Activated CD8-positive, alpha-beta memory T cell treated with anti-CD3 and anti-CD28 coated beads for 24 hours (primary cell): ENCODE data around the gene APCS.

Experiments
- DNase-seq: peaks from one replicate; pipeline ENCODE4 v3.0.0-alpha.2; 2020

The APCS gene, protein sequence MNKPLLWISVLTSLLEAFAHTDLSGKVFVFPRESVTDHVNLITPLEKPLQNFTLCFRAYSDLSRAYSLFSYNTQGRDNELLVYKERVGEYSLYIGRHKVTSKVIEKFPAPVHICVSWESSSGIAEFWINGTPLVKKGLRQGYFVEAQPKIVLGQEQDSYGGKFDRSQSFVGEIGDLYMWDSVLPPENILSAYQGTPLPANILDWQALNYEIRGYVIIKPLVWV

DNA sequence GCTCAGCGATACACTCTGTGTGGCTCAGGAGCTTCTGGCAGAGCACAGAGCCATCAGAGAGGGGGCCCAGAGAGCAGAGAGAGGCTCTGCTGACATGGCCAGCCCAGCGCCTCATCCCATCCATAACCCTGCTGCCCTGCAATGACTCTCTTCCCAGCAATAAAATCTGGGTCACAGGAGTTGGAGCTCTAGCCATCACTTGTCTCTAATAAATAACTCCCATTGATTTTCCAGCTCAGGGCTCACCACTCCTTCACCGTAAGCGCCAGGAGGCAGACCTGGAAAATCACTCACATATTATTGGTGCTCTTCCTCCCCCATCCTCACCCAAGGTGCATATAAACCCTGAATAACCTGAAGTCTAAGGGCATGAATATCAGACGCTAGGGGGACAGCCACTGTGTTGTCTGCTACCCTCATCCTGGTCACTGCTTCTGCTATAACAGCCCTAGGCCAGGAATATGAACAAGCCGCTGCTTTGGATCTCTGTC, at the start of gene APCS:
Gene APCS (plus strand): TSS at position 366 of the 491 bp plus-strand sequence. CDS start 96 bp downstream, at position 462.
- no peak for DNase-seq

DNA sequence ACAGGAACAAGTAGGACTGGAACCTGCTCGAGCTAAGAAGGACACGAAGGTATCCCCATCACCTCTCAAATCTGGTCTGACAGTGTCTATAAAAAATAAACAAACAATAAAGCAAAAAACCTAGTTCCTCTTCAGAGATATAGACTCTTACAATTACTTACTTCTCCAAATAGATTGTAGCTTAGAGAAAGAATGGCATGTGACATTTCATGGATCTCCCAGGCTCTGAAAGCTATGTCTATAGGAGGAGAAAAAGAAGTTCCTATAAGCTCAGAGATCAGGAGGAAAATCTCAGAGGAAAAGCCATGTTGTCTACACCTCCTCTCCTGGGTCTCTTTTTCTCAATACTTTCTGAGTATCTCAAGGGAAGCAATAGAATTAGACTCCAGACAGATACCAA, 39.5 kb upstream of the APCS start:
- no peak for DNase-seq

DNA sequence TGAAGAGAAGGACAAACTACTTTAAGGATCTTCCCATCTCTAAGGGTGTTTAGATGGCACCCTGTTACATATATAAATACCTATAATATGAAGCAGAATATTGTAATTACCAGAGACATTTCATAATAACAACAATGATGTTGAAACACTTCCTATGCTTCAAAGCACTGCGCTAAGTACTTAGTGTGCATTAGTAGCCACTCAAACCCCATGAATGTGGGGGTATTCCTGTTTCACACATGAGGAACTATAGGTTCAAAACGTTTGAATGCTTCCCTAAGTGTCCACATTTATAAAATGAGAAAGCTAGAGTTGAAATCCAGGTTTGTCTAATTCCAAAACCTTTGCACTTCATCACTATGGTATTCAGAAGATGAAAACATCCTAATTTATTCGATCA, 33.4 kb upstream of the APCS start:
- no peak for DNase-seq

DNA sequence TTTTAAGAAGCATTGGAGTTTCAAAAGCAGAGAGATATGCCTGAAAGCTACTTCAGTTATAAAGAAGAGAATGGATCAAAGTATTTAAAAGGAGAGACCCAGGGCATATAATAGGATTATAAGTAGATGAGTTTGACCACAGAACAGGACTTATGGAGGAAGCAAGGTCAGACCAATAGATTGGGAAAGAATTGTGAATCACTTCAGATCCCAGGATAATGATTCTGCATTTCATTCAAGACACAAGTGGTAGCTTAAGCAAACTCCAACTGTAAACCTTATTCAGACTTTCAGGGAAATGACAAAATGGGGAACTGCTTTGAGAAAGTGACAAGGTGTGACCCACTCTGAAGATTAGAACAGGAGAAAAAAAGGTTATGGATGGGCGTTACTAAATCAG, 32.9 kb upstream of the APCS start:
- DNase-seq = no peak

DNA sequence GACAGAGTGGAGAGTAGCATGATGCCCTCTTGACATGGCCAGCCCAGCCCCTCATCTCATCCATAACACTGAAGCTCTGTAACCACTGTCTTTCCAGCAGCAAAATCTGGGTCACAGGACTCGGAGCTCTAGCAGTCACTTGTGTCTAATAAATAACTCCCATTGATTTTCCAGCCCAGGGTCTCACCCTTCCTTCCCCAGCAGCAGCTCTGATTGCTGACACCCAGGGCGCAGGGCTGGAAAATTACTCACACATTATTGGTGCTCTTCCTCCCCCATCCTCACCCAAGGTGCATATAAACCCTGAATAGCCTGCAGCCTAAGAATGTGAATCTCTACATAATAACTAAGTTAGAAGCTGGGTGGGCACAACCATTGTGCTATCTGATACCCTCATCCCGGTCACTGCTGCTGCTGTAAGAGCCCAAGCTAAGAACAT, 30.7 kb upstream of the APCS start:
- DNase-seq = no peak

DNA sequence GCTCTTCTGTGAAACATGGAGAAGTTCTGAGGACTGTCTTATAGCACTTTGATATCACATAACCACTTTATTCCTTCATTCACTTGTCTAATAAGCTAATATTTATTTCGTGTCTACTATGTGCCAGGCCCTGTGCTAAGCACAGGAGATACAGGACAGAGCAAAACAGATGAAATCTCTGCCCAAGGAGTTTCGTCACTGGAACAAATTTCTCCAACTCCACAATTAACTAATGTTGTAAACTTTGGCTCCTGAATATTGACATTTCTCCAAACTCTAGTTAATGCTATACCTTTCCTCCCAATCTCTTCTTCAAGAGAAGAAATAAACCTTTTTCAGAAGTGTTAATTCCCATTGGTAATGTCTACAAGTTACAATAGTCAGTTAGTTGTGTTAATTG, 27.0 kb upstream of the APCS start:
- DNase-seq = no peak

DNA sequence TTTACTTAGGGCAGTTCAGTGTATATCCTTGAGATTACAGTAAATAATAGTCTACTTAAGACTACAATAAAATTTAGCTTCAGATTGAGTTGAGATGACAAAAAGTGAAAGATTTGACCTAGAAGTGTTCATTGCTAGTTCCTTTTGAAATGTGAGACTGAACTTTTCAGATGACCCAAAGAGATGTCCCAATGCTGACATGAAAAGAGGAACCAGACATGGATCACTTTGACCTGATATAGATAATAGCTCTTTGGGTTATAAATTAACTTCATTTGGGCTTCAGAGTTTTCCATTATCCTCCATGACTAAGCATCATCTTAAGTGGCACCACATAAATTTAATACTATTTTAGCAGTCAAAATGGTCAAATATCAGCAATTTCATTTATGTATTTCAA, 26.1 kb upstream of the APCS start:
- DNase-seq = no peak

DNA sequence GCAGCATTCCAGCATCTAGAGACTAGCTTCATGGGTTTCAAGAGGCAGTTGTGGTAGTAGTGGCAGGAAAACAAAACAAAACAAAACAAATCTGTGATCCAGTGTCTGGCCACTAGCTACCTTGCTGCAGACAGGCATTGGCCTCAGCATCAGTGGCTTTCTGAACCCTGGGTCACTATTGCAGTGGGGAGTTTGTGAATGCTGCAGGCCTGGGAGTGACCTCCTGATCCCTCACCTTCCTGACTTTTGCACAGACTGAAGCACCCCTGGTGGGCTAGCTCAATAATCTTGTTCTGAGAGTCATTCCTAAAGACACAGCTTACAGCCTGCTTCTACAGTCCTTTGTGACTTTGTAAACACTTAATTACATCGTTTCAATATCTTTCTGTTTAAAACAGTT, 24.9 kb upstream of the APCS start:
- no peak for DNase-seq

DNA sequence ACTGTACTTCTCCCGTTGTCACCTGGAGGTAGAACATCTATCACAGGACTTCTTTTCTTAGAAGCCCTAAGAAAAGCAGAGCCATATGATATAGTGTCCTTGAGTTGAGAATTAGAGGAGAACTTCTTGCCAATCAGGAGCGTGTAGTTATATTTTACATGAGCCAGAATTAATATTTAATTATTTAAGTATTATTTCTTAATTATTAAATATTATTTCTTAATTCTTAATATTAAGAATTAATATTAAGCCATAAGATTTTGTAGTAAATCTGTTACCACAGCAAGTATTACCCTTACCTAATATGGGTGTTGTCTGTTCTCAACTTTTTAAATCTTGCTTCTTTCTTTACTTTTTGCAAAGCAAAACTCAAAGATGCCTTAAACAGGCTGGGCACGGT, 10.2 kb upstream of the APCS start:
- DNase-seq = no peak

DNA sequence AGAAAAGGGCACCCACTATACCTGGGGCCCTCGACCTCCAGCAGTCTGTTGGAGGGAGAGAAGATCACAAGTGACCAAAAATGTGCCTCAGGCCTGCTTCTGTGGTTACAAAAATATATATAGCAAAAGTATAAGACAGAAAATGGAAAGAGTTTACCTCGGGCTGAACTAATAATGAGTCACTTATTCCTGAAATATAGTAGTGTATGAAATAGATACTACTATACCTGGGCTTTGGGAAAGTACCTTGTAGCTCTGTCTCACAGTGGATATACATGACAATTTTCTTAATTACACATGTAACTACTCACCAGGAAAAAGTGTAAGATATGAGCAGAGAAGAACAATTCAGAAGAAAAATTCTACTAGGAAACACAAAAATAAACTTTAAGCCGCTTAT, 7.3 kb upstream of the APCS start:
- no peak for DNase-seq

DNA sequence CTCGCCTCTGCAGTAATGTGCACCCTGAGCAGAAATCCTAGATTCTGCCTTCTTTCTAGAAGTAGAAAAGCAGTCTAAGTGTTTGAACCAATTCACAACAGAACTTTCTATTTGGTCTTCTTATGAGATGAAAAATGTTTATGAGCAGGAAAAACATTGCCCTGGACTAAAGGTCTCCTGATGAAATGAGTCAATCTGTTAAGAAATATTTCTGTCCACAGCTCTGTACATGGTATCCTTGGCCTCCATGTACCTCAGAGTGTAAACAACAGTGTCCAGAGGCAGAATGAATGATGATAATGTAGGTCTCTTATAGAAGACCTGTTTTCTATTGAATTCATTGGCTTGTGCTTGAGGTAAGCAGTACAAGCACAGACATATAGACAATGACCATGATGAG, 6.2 kb upstream of the APCS start:
- DNase-seq = no peak

DNA sequence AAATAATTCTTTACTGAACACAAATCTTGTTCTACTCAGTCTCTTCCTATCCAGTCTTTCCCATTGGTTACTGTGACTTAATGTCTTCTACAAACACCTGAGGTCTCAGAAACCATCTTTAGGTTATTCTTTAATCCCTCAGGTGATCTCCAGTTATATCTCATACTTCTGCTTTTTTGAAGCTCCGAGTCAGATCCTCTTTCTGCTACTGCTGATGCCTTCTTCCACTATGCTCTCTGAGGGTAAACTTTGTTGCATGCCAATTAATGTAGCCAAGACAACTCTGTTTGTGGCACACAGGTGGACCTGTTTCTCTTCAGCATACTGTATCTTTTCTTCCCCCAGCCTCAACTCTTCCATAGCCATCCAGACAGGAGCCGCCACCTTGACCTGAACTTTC, 3.1 kb upstream of the APCS start:
- DNase-seq = no peak

DNA sequence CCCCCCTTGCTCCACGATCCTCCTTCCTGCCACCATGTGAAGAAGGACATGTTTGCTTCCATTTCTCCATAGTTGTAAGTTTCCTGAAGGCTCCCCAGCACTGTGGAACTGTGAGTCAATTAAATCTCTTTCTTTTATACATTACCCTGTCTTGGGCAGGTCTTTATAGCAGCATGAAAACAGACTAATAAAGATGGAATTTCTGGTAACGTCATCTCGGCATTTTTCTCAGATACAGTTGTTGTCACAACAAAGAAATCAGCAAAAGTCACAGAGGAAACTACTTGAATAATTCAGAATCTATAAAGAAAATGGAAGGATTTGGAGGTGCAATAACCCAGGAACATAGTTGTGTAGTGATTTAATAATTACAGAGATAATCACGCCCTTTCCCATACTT, 4.4 kb downstream of the APCS start:
- no peak for DNase-seq

DNA sequence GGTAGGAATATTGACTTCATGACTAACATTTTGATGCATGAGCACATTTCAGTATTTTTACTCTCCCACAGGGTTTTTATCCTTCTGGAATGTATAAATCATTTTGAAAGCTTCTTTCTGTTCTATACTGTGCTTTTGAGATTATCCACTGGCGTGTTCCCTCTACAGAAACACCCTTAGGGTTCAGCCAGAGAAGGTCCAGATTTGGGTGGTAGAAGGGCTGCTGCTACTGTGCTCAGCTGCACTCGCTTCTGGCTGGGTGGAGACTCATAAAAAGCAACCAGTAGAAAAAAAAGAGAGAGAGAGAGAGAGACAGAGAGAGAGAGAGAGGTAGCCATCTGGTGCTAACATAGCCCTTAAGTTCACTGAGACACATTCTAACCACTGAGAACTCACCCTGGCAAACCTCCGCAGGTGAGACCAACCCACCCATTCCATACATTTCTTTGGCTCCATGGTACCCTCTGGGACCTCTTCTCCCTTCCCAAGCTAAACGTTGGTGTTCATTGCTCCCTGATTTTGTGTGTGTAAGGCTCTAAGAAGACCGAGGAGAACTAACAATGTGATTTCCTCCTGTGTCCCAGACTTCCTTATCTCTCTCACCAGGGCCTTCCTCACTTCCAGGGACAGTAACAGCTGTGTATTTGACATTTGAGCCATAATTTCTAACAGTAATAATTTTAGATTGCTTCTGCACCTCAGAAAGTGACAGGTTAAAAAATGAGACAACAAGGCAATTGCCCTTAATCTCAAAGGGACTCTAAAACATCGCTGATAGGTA, 7.2 kb downstream of the APCS start:
- DNase-seq = no peak

DNA sequence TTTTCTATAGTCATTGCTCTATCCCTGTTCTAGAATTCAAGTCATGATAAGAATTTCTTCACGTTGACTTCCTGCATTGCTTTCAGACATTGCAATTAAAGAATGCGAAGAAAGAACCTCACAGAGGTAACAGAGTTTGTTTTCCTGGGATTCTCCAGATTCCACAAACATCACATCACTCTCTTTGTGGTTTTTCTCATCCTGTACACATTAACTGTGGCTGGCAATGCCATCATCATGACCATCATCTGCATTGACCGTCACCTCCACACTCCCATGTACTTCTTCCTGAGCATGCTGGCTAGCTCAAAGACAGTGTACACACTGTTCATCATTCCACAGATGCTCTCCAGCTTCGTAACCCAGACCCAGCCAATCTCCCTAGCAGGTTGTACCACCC, 10.6 kb downstream of the APCS start:
- no peak for DNase-seq

DNA sequence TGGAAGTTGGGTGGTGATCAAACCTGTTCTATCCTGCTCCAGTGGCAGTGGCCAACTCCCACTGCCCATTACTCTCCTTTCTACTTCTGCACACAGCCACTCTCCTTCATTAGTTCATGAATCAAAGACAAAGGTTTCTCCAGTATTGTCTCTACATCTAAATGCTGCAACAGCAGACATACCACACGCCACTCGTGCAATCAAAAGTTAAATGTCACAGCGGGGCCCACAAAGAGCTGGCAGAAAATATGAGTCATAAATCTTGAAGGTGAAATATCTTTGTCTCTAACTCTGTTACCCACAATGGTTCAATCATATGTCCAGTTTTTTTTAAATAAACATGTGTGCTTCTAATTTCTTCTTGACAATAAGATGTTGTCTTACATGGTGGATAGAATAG, 13.3 kb downstream of the APCS start:
- no peak for DNase-seq

DNA sequence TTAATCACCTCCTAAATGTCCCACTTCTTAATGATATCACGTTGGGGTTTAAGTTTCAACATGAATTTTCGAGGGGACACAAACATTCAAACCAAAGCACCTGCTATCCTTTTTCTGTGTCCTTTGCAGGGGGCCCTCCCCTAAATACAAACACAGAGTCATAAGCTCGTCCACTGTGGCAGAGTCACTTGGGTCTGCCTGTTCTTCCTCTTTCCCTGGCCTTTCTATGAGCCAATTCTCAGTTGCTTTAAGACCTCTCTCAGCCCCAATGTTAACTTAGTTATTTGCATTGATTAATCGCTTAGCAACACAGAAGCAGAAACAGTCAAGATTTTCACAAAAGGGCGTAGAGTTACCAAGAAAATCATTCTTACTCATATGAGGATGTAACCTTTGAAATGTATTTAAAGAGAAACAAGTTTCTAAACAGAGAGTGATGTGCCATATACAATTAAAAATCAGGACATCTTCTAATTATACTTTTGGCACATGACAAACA, 14.9 kb downstream of the APCS start:
- DNase-seq = no peak

DNA sequence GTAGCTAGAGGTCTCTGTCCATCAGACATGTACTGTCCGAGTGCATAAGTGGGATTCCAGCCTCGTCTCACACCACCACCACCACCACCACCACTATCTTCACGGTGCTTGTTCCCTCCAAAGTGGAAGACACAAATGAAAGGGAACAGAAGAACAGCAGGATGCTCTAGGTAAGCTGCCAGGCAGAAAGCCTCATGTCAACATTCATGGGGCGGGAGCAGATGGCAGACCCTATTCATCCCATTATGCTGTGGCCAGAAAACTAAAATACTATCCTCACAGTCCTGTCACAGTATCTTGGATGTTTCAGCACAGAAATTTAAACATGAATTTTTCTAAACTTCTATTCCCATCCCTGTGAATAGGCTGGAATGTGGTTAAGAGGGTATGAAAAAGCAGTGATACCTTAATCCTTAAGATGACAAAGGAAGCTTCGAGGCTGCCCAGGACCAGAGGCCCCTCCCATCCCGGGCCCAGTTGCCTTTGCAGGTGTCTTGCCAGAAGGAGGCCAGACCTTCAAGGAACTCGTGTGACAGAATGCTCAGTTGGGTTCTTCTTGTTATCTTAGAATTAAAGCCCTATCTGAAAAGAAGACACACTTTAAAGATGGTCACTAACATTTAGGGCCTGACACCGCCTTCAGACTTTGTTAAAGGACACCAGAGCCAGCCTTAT, 24.7 kb downstream of the APCS start:
- DNase-seq = no peak

DNA sequence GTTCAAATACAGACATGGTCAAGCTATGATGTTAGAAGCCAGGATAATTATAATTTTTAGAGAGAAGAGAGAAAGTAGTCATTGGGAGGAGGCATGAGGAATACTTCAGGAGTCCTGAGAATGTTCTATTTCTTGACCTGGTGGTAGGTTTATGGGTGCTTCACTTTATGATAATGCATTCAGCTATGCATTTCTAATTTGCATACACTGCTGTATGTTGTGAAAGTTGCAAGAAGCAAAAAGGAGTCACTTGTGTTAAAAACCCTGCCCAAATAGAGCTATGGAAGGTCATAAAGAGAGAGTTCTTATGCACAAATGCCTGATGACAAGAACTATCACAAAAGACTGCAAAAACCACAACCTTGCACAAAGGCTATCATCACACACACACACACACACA, 45.3 kb downstream of the APCS start:
- no peak for DNase-seq
